Parathyroid adenoma (tissue), 2 donors: ENCODE measurements around the gene RMP24.

Source experiments
- H2AFZ ChIP-seq: fragments of 300-600 bp; sonication (generic); one replicate; pipeline ENCODE4 v1.7.0; 2017; ENCODE audit warnings: antibody characterized with exemption, mild to moderate bottlenecking
- H3K27ac ChIP-seq: fragments of 300-600 bp; sonication (generic); one replicate; pipeline ENCODE4 v1.7.0; 2017
- H3K27me3 ChIP-seq: fragments of 300-600 bp; sonication (generic); one replicate; pipeline ENCODE4 v1.7.0; 2017; ENCODE audit warnings: low read length; ENCODE audit not compliant: control insufficient read depth, insufficient read depth
- H3K36me3 ChIP-seq: fragments of 300-600 bp; sonication (generic); one replicate; pipeline ENCODE4 v1.7.0; 2017; ENCODE audit warnings: low read length; ENCODE audit not compliant: control insufficient read depth, insufficient read depth
- H3K4me1 ChIP-seq: fragments of 300-600 bp; sonication (generic); one replicate; pipeline ENCODE4 v1.7.0; 2017; ENCODE audit warnings: control low read depth
- H3K4me2 ChIP-seq: fragments of 300-600 bp; sonication (generic); one replicate; pipeline ENCODE4 v1.7.0; 2017; ENCODE audit warnings: low read length
- H3K4me3 ChIP-seq: fragments of 300-600 bp; sonication (generic); one replicate; pipeline ENCODE4 v1.7.0; 2017; ENCODE audit warnings: low read depth, low read length
- H3K79me2 ChIP-seq: fragments of 300-600 bp; sonication (generic); one replicate; pipeline ENCODE4 v1.7.0; 2017; ENCODE audit warnings: control low read depth
- H3K9ac ChIP-seq: fragments of 300-600 bp; sonication (generic); one replicate; pipeline ENCODE4 v1.7.0; 2017; ENCODE audit warnings: mild to moderate bottlenecking
- H3K9me3 ChIP-seq: fragments of 300-600 bp; sonication (generic); one replicate; pipeline ENCODE4 v1.7.0; 2017; ENCODE audit warnings: low read length; ENCODE audit not compliant: control insufficient read depth
- CTCF ChIP-seq: fragments of 300-600 bp; sonication (generic); IDR thresholded peaks from one replicate; pipeline ENCODE4 v1.7.0; 2017; ENCODE audit warnings: antibody characterized with exemption, mild to moderate bottlenecking
- donor health status: primary hyperparathyroidism.

Gene RMP24

GRCh38 chr18:35998967-35999366 is 26.5 kb downstream of the RMP24 start:
- Histone ChIP-seq H3K36me3 (no peaks in the 10 kb centered on the region), H3K4me3 (no peak overlapping the region), H2AFZ (no peak overlapping the region), H3K4me2 (no peak overlapping the region), H3K9ac (no peak overlapping the region), H3K79me2 (no peaks in the 10 kb centered on the region), H3K4me1 (no peaks in the 10 kb centered on the region), H3K27ac (no peak overlapping the region), H3K27me3 (no peaks in the 10 kb centered on the region), H3K9me3 (no peaks in the 10 kb centered on the region)
- no peak for TF ChIP-seq CTCF

- Histone ChIP-seq H3K4me1 (no peaks in the 10 kb centered on the region), H3K9me3 (no peaks in the 10 kb centered on the region), H3K36me3 (no peaks in the 10 kb centered on the region), H3K4me2 (no peak overlapping the region), H3K27me3 (no peaks in the 10 kb centered on the region), H2AFZ (no peak overlapping the region), H3K27ac (no peak overlapping the region), H3K4me3 (no peak overlapping the region), H3K79me2 (no peaks in the 10 kb centered on the region), H3K9ac (no peak overlapping the region)
- no peak for TF ChIP-seq CTCF
Observed at GRCh38 chr18:35999925-36000324, 27.4 kb downstream of the RMP24 start.

GRCh38 chr18:36006997-36007396 is 34.5 kb downstream of the RMP24 start:
- H3K79me2 ChIP-seq: no peaks in the 10 kb centered on the region
- no peak for TF ChIP-seq CTCF
- H3K9me3 ChIP-seq: no peaks in the 10 kb centered on the region
- no peak overlapping the region for H3K27ac ChIP-seq
- no peaks in the 10 kb centered on the region for H3K27me3 ChIP-seq
- no peak overlapping the region for H3K4me2 ChIP-seq
- no peaks in the 10 kb centered on the region for H3K36me3 ChIP-seq
- no peak overlapping the region for H3K4me3 ChIP-seq
- no peak overlapping the region for H3K9ac ChIP-seq
- no peak overlapping the region for H2AFZ ChIP-seq
- no peaks in the 10 kb centered on the region for H3K4me1 ChIP-seq

GRCh38 chr18:36009214-36009613 is 36.7 kb downstream of the RMP24 start:
- Histone ChIP-seq H3K4me2 (no peak overlapping the region), H3K4me3 (no peak overlapping the region), H2AFZ (no peak overlapping the region), H3K9ac (no peak overlapping the region), H3K27ac (no peak overlapping the region), H3K27me3 (no peaks in the 10 kb centered on the region), H3K9me3 (no peaks in the 10 kb centered on the region), H3K36me3 (no peaks in the 10 kb centered on the region), H3K79me2 (no peaks in the 10 kb centered on the region), H3K4me1 (no peaks in the 10 kb centered on the region)
- no peak for TF ChIP-seq CTCF

- TF ChIP-seq CTCF: no peak
- Histone ChIP-seq H3K4me1 (no peaks in the 10 kb centered on the region), H3K79me2 (no peaks in the 10 kb centered on the region), H3K36me3 (no peaks in the 10 kb centered on the region), H3K4me2 (no peak overlapping the region), H3K27me3 (no peaks in the 10 kb centered on the region), H3K9me3 (no peaks in the 10 kb centered on the region), H3K9ac (no peak overlapping the region), H2AFZ (no peak overlapping the region), H3K27ac (no peak overlapping the region), H3K4me3 (no peak overlapping the region)
Observed at GRCh38 chr18:36012891-36013290, 40.4 kb downstream of the RMP24 start.
